GM12891 (cell line): Measurements from ENCODE around the gene ENTPD7.
A peak's percentile ranks its signal among the peaks of the same experiment; 100 is the strongest.
"Not testable (repeated sequence)": the region's sequence is repeated elsewhere in the genome, so short reads cannot be mapped to it uniquely, and the experiment has no call there.

Experiments
- DNase-seq: peaks from one replicate; pipeline ENCODE4 v3.0.0; 2011; ENCODE audit warnings: low spot score; ENCODE audit not compliant: insufficient read length
- FAIRE-seq: peaks from 2 replicates; lab custom pipeline; 2011; peaks lifted over from hg19 to GRCh38; lab: Jason Lieb, UNC
- PAX5 ChIP-seq: IDR thresholded peaks from 2 replicates; pipeline ENCODE4 v1.6.1; 2011; ENCODE audit warnings: low read length, moderate library complexity, mild to moderate bottlenecking; ENCODE audit not compliant: insufficient read depth, severe bottlenecking
- POLR2A ChIP-seq: IDR thresholded peaks from 2 replicates; pipeline ENCODE4 v1.6.1; 2011; ENCODE audit warnings: low read depth, low read length, control low read depth
- POLR2AphosphoS5 ChIP-seq: IDR thresholded peaks from 2 replicates; pipeline ENCODE4 v1.6.1; 2011; ENCODE audit warnings: low read depth, low read length, control low read depth
- POU2F2 ChIP-seq: IDR thresholded peaks from 2 replicates; pipeline ENCODE4 v1.6.1; 2011; ENCODE audit warnings: low read depth, mild to moderate bottlenecking, control low read depth, low read length, moderate library complexity
- SPI1 ChIP-seq: IDR thresholded peaks from 2 replicates; pipeline ENCODE4 v1.6.1; 2011; ENCODE audit warnings: low read depth, low read length, control low read depth
- TAF1 ChIP-seq: IDR thresholded peaks from 2 replicates; pipeline ENCODE4 v1.6.1; 2011; ENCODE audit warnings: low read depth, low read length, control low read depth

Gene ENTPD7

DNA sequence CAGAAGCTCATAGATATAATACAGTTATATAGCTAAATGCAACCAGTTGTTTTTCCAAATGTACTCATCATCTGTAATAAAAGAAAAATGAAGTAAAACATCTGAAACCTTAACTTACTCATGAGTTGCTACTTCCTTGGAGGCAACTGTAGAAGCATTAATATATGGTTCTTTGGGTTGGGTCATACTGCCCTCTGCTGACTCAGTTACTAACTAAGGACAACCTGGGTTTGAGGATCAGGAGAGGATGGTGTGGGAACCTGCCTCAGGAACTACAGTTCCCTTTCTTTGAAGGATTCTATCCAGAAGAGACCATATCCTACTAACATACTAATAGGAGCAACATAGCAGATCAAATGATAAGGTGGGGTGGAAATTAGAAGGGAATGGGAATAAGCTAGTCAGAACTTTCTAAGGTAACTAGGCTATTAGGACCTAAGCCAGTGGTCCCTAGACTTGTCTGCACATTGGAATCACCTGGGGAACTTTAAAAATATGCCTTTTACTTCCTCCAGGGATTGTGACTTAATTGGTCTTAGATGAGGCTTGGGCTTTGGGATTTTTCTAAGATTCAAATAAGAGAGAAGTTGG lies 51.9 kb downstream of the ENTPD7 start:
- TF ChIP-seq POLR2A (no peak), TAF1 (no peak), PAX5 (no peak), SPI1 (no peak), POU2F2 (no peak), POLR2AphosphoS5 (no peak)
- FAIRE-seq (peak; percentile 58), DNase-seq (no peak)

GRCh38 chr10:99714446-99714845 lies 55.1 kb downstream of the ENTPD7 start:
- TF ChIP-seq POLR2A (no peak), POLR2AphosphoS5 (no peak), PAX5 (no peak), SPI1 (no peak), POU2F2 (no peak), TAF1 (no peak)
- FAIRE-seq, result no peak
- DNase-seq, result no peak

- FAIRE-seq, result no peak
- no peak for DNase-seq
- no peak for TF ChIP-seq POLR2A
- TF ChIP-seq TAF1, result no peak
- TF ChIP-seq SPI1, result no peak
- no peak for TF ChIP-seq POLR2AphosphoS5
- no peak for TF ChIP-seq PAX5
- no peak for TF ChIP-seq POU2F2
Measured at GRCh38 chr10:99720387-99720786, 61.1 kb downstream of the ENTPD7 start.

DNA sequence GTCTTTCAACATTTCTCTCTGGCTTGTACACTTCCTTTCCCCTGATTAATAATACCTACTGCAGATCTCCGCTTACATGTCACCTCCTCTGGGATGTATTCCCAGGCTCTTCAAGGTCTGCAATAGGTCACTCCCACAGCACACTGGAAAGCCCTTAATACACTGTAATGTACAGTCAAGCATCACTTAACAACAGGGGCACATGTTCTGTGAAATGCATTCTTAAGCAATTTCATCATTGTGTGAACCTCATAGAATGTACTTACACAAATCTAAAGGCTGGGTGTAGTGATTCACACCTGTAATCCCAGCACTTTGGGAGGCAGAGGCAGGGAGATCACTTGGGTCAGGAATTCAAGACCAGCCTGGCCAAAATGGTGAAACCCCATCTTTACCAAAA lies 70.7 kb downstream of the ENTPD7 start:
- DNase-seq (no peak), FAIRE-seq (no peak)
- TF ChIP-seq POU2F2 (no peak), POLR2A (no peak), POLR2AphosphoS5 (no peak), TAF1 (no peak), PAX5 (no peak), SPI1 (no peak)

DNA sequence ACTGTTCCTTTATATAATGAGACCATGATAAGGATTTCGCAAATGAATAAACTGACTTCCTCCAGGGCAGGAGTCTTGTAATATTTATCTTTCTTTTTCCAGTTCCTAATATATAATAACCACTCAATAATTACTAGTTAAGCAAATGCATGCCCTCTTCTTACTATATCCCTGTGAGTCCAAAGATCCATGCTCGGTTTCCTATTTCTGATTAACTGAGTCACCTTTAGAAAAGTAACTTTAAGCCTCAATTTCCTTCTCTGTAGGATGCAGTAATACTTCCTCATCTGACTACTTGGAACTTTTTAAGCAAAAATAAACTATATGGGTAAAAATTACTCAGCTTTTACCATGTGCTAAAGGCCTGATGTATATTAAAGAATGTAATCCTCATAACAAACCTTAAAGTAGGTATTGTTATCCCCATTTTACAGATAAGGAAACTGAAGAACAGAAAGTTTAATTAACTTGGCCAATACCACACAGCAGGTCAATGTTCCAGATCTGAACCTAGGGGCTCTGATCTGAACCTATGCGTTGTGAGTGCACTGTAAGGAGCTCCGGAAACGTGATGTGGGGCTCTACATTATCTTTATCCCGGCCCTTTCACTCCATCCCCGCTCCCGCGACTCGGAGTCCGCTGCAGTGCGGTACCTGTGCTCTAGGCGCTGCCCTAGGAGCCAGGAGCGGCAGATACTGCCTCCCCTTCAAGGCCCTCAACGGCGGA lies 72.2 kb downstream of the ENTPD7 start:
- TF ChIP-seq PAX5 (no peak), SPI1 (no peak), POLR2A (no peak), TAF1 (no peak), POLR2AphosphoS5 (no peak), POU2F2 (no peak; the same call in 1 of the 2 replicates)
- FAIRE-seq, result no peak
- DNase-seq, result no peak

DNA sequence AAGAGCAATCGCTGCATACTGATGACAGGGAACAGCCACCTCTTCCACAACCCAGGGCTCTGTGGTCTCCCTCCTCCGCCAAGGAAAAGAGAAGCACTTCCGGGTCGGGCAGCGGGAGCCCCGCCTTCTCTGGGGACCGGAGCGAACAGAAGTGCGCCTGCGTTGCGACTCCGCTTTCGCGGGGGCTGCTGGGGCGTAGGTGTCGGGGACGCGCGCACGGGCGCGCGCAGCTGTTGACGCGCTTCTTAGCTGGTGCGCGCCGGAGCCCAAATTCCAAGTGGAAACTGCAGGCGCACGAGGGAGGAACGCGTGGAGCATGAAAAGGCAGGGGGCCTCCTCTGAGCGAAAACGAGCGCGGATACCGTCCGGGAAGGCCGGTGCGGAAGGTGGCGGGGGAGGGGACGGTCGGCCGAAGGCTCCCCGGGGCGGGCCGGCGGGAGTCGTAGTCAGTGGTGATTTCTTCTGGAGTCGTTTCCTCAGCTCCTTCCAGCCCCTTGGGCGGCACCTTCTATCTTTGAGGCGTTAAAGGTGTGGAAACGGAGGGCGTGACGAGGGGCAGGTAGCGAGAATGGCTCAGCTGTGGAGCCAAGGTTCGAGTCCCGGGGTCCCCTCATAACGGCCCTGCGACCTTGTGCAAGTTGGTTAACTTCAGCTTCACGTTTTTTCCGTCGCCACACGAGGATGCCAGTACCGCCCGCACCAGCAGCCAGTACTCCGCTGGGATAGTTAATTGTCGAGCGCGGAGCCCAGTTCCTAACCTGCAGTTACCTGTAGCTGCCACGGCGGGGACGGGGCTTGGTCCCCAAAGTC lies 72.9 kb downstream of the ENTPD7 start, which contains the start of the genes COX15 and CUTC:
Gene COX15, minus strand, starts transcription at position 95 of the 810 bp plus-strand sequence. Its CDS starts 78 bp downstream, at position 17.
Gene CUTC, plus strand, starts transcription at position 202 of the 810 bp plus-strand sequence. Its CDS starts 115 bp downstream, at position 317.
- FAIRE-seq (peak; percentile 97), DNase-seq (peak; percentile 73)
- TF ChIP-seq POLR2A, result peak; percentile 93
- peak; percentile 37 for TF ChIP-seq SPI1
- peak; percentile 90 for TF ChIP-seq POLR2AphosphoS5
- peak; percentile 84; the same call in 1 of the 2 replicates for TF ChIP-seq POU2F2
- TF ChIP-seq TAF1, result peak; percentile 93
- TF ChIP-seq PAX5, result no peak

GRCh38 chr10:99733366-99733765 lies 74.1 kb downstream of the ENTPD7 start:
- no peak for DNase-seq
- TF ChIP-seq PAX5 (no peak), SPI1 (no peak), POU2F2 (no peak), POLR2AphosphoS5 (no peak), TAF1 (no peak), POLR2A (no peak)
- FAIRE-seq, result no peak

- not testable (repeated sequence) for DNase-seq, FAIRE-seq
Measured at GRCh38 chr10:99734111-99734510, 74.8 kb downstream of the ENTPD7 start.

GRCh38 chr10:99740260-99740659 lies 81.0 kb downstream of the ENTPD7 start:
- no peak for DNase-seq
- no peak for FAIRE-seq
- TF ChIP-seq POLR2AphosphoS5 (no peak), POU2F2 (no peak), SPI1 (no peak), POLR2A (no peak), PAX5 (no peak), TAF1 (no peak)
